ACC112 (cell line): ENCODE measurements around the gene ANKRD6.

Experiments used
- H2AFZ ChIP-seq: fragments of 200-600 bp; sonication (generic); one replicate; pipeline ENCODE4 v1.6.0; 2017; ENCODE audit warnings: antibody characterized with exemption, low read length; ENCODE audit not compliant: unreplicated experiment
- H3K27ac ChIP-seq: fragments of 200-600 bp; sonication (generic); 2 replicates; pipeline ENCODE4 v1.5.1; 2014; ENCODE audit warnings: low read depth, mild to moderate bottlenecking, antibody characterized with exemption, low read length, moderate library complexity
- H3K27me3 ChIP-seq: fragments of 200-600 bp; sonication (generic); 2 replicates; pipeline ENCODE4 v1.6.1; 2014; ENCODE audit warnings: mild to moderate bottlenecking, antibody characterized with exemption, low read length, moderate library complexity, mixed read lengths; ENCODE audit not compliant: insufficient read depth
- H3K36me3 ChIP-seq: fragments of 200-600 bp; sonication (generic); 2 replicates; pipeline ENCODE4 v1.6.1; 2016; ENCODE audit warnings: mild to moderate bottlenecking, antibody characterized with exemption, low read length, moderate library complexity, mixed read lengths; ENCODE audit not compliant: insufficient read depth
- H3K4me1 ChIP-seq: fragments of 200-600 bp; sonication (generic); one replicate; pipeline ENCODE4 v1.6.1; 2016; ENCODE audit warnings: low read length, mixed read lengths; ENCODE audit not compliant: insufficient read depth, unreplicated experiment, control insufficient read depth
- H3K4me3 ChIP-seq: fragments of 200-600 bp; sonication (generic); 2 replicates; pipeline ENCODE4 v1.5.1; 2014; ENCODE audit warnings: mild to moderate bottlenecking, low read depth, low read length
- H3K79me2 ChIP-seq: fragments of 200-600 bp; sonication (generic); one replicate; pipeline ENCODE4 v1.6.0; 2016; ENCODE audit warnings: low read length; ENCODE audit not compliant: control insufficient read depth, unreplicated experiment, insufficient read depth

Gene ANKRD6

DNA sequence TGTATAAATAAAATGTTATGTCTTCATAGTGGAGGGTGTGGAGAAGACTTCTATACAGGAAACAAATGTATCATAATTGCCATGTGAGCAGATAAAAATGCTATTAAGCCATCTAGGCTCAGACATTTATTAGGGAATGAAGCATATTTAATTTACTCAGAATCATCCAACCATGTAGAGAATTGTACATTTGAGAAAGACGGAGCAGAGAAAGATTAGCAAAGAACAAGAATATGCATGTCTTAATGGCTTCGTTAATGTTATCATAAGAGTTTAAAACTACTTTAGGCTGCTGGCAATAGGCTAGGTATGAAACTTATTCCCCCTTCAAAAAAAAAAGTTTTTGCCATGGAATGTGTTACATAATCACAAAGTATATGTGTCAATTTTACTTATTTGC, 6.1 kb downstream of the ANKRD6 start:
- H3K27ac ChIP-seq = no peak overlapping the region
- no peaks in the 10 kb centered on the region for H3K79me2 ChIP-seq
- no peaks in the 10 kb centered on the region for H3K4me1 ChIP-seq
- H3K36me3 ChIP-seq = no peaks in the 10 kb centered on the region
- no peak overlapping the region for H2AFZ ChIP-seq
- H3K27me3 ChIP-seq = peaks cover 3% of the 10 kb centered on the region; the same call in 1 of the 2 replicates
- H3K4me3 ChIP-seq = no peak overlapping the region

DNA sequence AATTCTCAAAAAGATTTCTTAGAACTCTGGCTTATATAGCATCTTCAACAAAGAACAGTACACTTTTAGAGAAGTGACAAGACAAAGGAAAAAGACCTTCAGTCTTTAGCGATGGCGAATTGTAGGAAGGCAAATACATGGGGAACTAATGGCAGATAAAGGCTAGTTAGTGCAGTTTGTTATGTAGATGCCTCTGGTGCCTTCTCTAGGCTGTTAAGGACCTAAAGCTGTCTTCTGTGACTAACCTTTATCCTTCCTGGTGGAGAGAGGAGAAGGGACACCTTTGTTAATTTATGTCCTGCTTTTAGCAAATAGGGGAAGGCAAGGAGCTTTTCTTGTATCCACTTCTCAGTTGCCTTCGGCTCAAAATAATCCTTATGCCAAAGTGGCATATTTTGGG, 7.2 kb downstream of the ANKRD6 start:
- H2AFZ ChIP-seq = no peak overlapping the region
- no peak overlapping the region for H3K4me3 ChIP-seq
- H3K79me2 ChIP-seq = no peaks in the 10 kb centered on the region
- no peaks in the 10 kb centered on the region for H3K36me3 ChIP-seq
- H3K27ac ChIP-seq = no peak overlapping the region
- H3K4me1 ChIP-seq = no peaks in the 10 kb centered on the region
- 0 out of 2 replicates have a peak, but pooled peaks cover 3% of the 10 kb centered on the region for H3K27me3 ChIP-seq

DNA sequence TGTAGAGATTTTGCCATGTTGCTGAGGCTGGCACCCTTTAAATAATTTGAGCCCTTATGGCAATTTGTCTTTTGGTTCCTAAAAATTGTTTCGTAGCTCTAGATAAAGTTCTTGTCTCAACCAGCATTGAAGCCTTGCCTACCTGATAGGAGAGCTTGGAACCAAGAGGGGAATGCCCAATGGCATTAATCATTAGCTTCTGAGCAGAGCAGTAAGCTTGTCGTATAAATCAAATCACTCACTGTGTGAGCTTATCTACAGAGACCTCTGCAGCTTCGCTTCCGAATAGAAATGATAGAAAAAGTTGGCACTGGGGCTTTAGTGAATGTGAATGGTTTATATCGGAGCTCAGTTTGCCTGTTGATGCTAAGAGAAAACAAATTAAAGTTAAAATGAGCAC, 10.7 kb downstream of the ANKRD6 start:
- Histone ChIP-seq H2AFZ (no peak overlapping the region), H3K27me3 (no peaks in the 10 kb centered on the region), H3K4me1 (no peaks in the 10 kb centered on the region), H3K4me3 (no peak overlapping the region), H3K27ac (no peak overlapping the region), H3K36me3 (no peaks in the 10 kb centered on the region), H3K79me2 (no peaks in the 10 kb centered on the region)

- no peaks in the 10 kb centered on the region for H3K79me2 ChIP-seq
- H3K27me3 ChIP-seq = no peaks in the 10 kb centered on the region
- H3K27ac ChIP-seq = no peak overlapping the region
- H3K4me3 ChIP-seq = no peak overlapping the region
- no peaks in the 10 kb centered on the region for H3K36me3 ChIP-seq
- no peak overlapping the region for H2AFZ ChIP-seq
- H3K4me1 ChIP-seq = no peaks in the 10 kb centered on the region
These were observed 16.2 kb downstream of the ANKRD6 start for GRCh38 chr6:89449193-89449592.

GRCh38 chr6:89452281-89452680, 19.3 kb downstream of the ANKRD6 start:
- Histone ChIP-seq H3K27ac (no peak overlapping the region), H3K36me3 (no peaks in the 10 kb centered on the region), H3K79me2 (no peaks in the 10 kb centered on the region), H2AFZ (no peak overlapping the region), H3K4me3 (no peak overlapping the region), H3K27me3 (no peaks in the 10 kb centered on the region), H3K4me1 (no peaks in the 10 kb centered on the region)

GRCh38 chr6:89454300-89454699, 21.3 kb downstream of the ANKRD6 start:
- Histone ChIP-seq H3K4me1 (no peaks in the 10 kb centered on the region), H3K4me3 (no peak overlapping the region), H3K36me3 (no peaks in the 10 kb centered on the region), H3K79me2 (no peaks in the 10 kb centered on the region), H3K27me3 (no peaks in the 10 kb centered on the region), H2AFZ (no peak overlapping the region), H3K27ac (no peak overlapping the region)

DNA sequence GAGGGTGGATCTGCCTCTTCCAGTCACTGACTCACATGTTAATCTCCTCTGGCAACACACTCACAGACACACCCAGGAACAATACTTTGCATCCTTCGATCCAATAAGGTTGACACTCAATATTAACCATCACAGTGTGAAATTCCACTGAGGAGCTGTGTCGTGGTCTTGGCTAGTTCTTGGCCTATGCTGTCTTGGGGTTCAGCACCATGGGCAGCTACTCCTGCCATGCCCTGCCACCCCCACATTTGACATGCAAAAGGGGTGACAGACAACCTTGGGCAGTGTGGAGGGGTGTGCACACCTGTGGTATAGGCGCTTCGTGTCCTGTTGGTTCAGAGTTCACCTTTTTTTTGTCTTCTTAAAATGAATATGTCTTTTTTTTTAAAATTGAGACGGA, 25.8 kb downstream of the ANKRD6 start:
- H3K4me3 ChIP-seq = no peak overlapping the region
- H3K27me3 ChIP-seq = no peaks in the 10 kb centered on the region
- H2AFZ ChIP-seq = no peak overlapping the region
- H3K27ac ChIP-seq = no peak overlapping the region
- no peaks in the 10 kb centered on the region for H3K4me1 ChIP-seq
- H3K36me3 ChIP-seq = no peaks in the 10 kb centered on the region
- H3K79me2 ChIP-seq = no peaks in the 10 kb centered on the region

- H3K79me2 ChIP-seq = no peaks in the 10 kb centered on the region
- H2AFZ ChIP-seq = no peak overlapping the region
- no peak overlapping the region for H3K27ac ChIP-seq
- H3K4me3 ChIP-seq = no peak overlapping the region
- no peaks in the 10 kb centered on the region for H3K36me3 ChIP-seq
- no peaks in the 10 kb centered on the region for H3K4me1 ChIP-seq
- no peaks in the 10 kb centered on the region for H3K27me3 ChIP-seq
These were observed 26.5 kb downstream of the ANKRD6 start for GRCh38 chr6:89459501-89459900.

DNA sequence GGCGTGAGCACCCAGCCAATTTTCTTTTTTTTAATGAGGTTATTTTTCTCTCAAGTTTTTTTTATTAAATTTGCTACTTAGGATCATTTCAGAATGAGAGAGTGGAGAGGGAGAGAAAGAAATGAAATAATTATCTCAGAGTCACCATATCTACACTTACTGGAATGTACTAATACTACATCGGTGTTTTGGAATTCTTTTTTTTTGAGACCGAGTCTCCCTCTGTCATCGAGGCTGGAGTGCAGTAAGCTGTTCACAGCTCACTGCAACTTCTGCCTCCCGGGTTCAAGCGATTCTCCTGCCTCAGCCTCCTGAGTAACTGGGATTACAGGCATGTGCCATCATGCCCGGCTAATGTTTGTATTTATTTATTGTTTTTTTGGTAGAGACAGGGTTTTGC, 27.8 kb downstream of the ANKRD6 start:
- Histone ChIP-seq H3K4me1 (no peaks in the 10 kb centered on the region), H3K36me3 (no peaks in the 10 kb centered on the region), H3K27me3 (no peaks in the 10 kb centered on the region), H3K4me3 (no peak overlapping the region), H2AFZ (no peak overlapping the region), H3K27ac (no peak overlapping the region), H3K79me2 (no peaks in the 10 kb centered on the region)

- Histone ChIP-seq H3K4me1 (no peaks in the 10 kb centered on the region), H3K27me3 (no peaks in the 10 kb centered on the region), H3K27ac (no peak overlapping the region), H3K79me2 (no peaks in the 10 kb centered on the region), H2AFZ (no peak overlapping the region), H3K36me3 (no peaks in the 10 kb centered on the region), H3K4me3 (no peak overlapping the region)
These were observed 29.6 kb downstream of the ANKRD6 start for GRCh38 chr6:89462503-89462902.

- no peak overlapping the region for H3K4me3 ChIP-seq
- H3K36me3 ChIP-seq = no peaks in the 10 kb centered on the region
- H3K27me3 ChIP-seq = no peaks in the 10 kb centered on the region
- H2AFZ ChIP-seq = no peak overlapping the region
- no peaks in the 10 kb centered on the region for H3K79me2 ChIP-seq
- H3K4me1 ChIP-seq = no peaks in the 10 kb centered on the region
- no peak overlapping the region for H3K27ac ChIP-seq
These were observed 31.3 kb downstream of the ANKRD6 start for GRCh38 chr6:89464295-89464694.
